ENCODE data around the gene TMEM45A.
"Not testable (repeated sequence)": the region's sequence is repeated elsewhere in the genome, so short reads cannot be mapped to it uniquely, and the experiment has no call there.

Gene TMEM45A

GRCh38 chr3:100540791-100541334 lies 48.4 kb downstream of the TMEM45A start:
- no peak overlapping the region for H3K4me3 Mint-ChIP-seq
- H3K4me1 Mint-ChIP-seq, result no peaks in the 10 kb centered on the region
- peaks cover 31% of the 10 kb centered on the region for H3K36me3 Mint-ChIP-seq (ENCODE audit: low read depth)
- H3K27ac Mint-ChIP-seq, result no peak overlapping the region
- H3K27me3 Mint-ChIP-seq (ENCODE audit: low read depth), result no peaks in the 10 kb centered on the region
- TF ChIP-seq CTCF (IDR thresholded peaks at IDR 0.05; ENCODE audit: unreplicated experiment in 3 of 3), result no peak
- peaks cover 23% of the 10 kb centered on the region for H3K9me3 Mint-ChIP-seq

- H3K4me1 Mint-ChIP-seq; H3K27me3 Mint-ChIP-seq (ENCODE audit: low read depth); H3K27ac Mint-ChIP-seq; H3K4me3 Mint-ChIP-seq: not testable (repeated sequence)
- peaks cover 31% of the 10 kb centered on the region for H3K36me3 Mint-ChIP-seq (ENCODE audit: low read depth)
- peaks cover 23% of the 10 kb centered on the region for H3K9me3 Mint-ChIP-seq
Observed at GRCh38 chr3:100541428-100541827, 49.0 kb downstream of the TMEM45A start.

- no peak for TF ChIP-seq CTCF (IDR thresholded peaks at IDR 0.05; ENCODE audit: unreplicated experiment in 3 of 3)
- Mint-ChIP-seq H3K36me3 (ENCODE audit: low read depth) (peaks cover 24% of the 10 kb centered on the region), H3K9me3 (peaks cover 21% of the 10 kb centered on the region), H3K4me3 (no peak overlapping the region), H3K4me1 (no peaks in the 10 kb centered on the region), H3K27ac (no peak overlapping the region), H3K27me3 (ENCODE audit: low read depth) (no peaks in the 10 kb centered on the region)
Observed at GRCh38 chr3:100545371-100545770, 53.0 kb downstream of the TMEM45A start.

GRCh38 chr3:100546020-100546744 lies 53.8 kb downstream of the TMEM45A start:
- no peak overlapping the region for H3K4me3 Mint-ChIP-seq
- H3K9me3 Mint-ChIP-seq, result peaks cover 17% of the 10 kb centered on the region
- no peak for TF ChIP-seq CTCF (IDR thresholded peaks at IDR 0.05; ENCODE audit: unreplicated experiment in 3 of 3)

GRCh38 chr3:100548053-100548452 lies 55.6 kb downstream of the TMEM45A start:
- H3K27me3 Mint-ChIP-seq (ENCODE audit: low read depth), result no peaks in the 10 kb centered on the region
- H3K4me3 Mint-ChIP-seq, result no peak overlapping the region
- no peak overlapping the region for H3K27ac Mint-ChIP-seq
- peaks cover 6% of the 10 kb centered on the region for H3K36me3 Mint-ChIP-seq (ENCODE audit: low read depth)
- TF ChIP-seq CTCF (IDR thresholded peaks at IDR 0.05; ENCODE audit: unreplicated experiment in 3 of 3), result no peak
- peaks cover 4% of the 10 kb centered on the region for H3K9me3 Mint-ChIP-seq
- H3K4me1 Mint-ChIP-seq, result no peaks in the 10 kb centered on the region

More at GRCh38 chr3:100546020-100546744, 53.8 kb downstream of the TMEM45A start:
- Mint-ChIP-seq H3K4me1 (no peaks in the 10 kb centered on the region), H3K27me3 (ENCODE audit: low read depth) (no peaks in the 10 kb centered on the region), H3K27ac (no peak overlapping the region), H3K36me3 (ENCODE audit: low read depth) (peaks cover 19% of the 10 kb centered on the region)

- Mint-ChIP-seq H3K36me3 (ENCODE audit: low read depth) (peaks cover 3% of the 10 kb centered on the region), H3K9me3 (no peaks in the 10 kb centered on the region), H3K4me1 (peaks cover 9% of the 10 kb centered on the region), H3K27ac (no peak overlapping the region), H3K4me3 (no peak overlapping the region), H3K27me3 (ENCODE audit: low read depth) (no peaks in the 10 kb centered on the region)
- no peak for TF ChIP-seq CTCF (IDR thresholded peaks at IDR 0.05; ENCODE audit: unreplicated experiment in 3 of 3)
Observed at GRCh38 chr3:100553618-100554372, 61.4 kb downstream of the TMEM45A start.
